PC-3 (cell line): ENCODE data around the gene MAP7. TPM values are rescaled to one million over a fixed set of nuclear protein-coding genes. Genes with fewer than 3 reads are reported as not detected.

Experiments
- ATAC-seq: fragments of 200-7000 bp; cut with Tn5 transposase; 2 replicates; pipeline ENCODE4 v1.9.1; 2020; ENCODE audit warnings: mild to moderate bottlenecking, moderate library complexity
- BruUV-seq: library from RNA; stranded (reverse); fragments of 400-500 nt; replicated peaks from 2 replicates; lab custom pipeline; 2021; lab: Mats Ljungman, UMichigan
- CTCF ChIA-PET: fragments of 300-600 bp; sonication (Branson Sonifier 250); formaldehyde crosslinking; loops from one replicate; lab custom pipeline; 2022; ENCODE audit warnings: antibody characterized with exemption; lab: Charles Lee
- POLR2A ChIA-PET: fragments of 300-600 bp; sonication (Branson Sonifier 250); formaldehyde crosslinking; loops from one replicate; lab custom pipeline; 2022; ENCODE audit warnings: antibody characterized with exemption; ENCODE audit not compliant: unreplicated experiment; lab: Charles Lee
- DNase-seq: peaks from one replicate; pipeline ENCODE4 v3.0.0-alpha.2; 2015
- H2AFZ ChIP-seq: fragments of 300-600 bp; sonication (generic); 2 replicates; pipeline ENCODE4 v1.6.0; 2016; ENCODE audit warnings: antibody characterized with exemption, low read length
- H3F3A ChIP-seq: fragments of 300-600 bp; sonication (generic); one replicate; pipeline ENCODE4 v1.6.0; 2017; ENCODE audit warnings: antibody characterized with exemption, low read length, control low read depth, mild to moderate bottlenecking; ENCODE audit not compliant: unreplicated experiment
- H3K27ac ChIP-seq: fragments of 300-600 bp; sonication (generic); 2 replicates; pipeline ENCODE4 v1.5.1; 2016; ENCODE audit warnings: mild to moderate bottlenecking, low read length
- H3K27me3 ChIP-seq: fragments of 300-600 bp; sonication (generic); 2 replicates; pipeline ENCODE4 v1.6.1; 2016; ENCODE audit warnings: low read length, mixed read lengths
- H3K36me3 ChIP-seq: fragments of 300-600 bp; sonication (generic); 2 replicates; pipeline ENCODE4 v1.6.1; 2016; ENCODE audit warnings: low read depth, mixed run types, low read length, mixed read lengths
- H3K4me1 ChIP-seq: fragments of 300-600 bp; sonication (generic); 2 replicates; pipeline ENCODE4 v1.5.1; 2016; ENCODE audit warnings: low read length; ENCODE audit not compliant: insufficient read depth
- H3K4me2 ChIP-seq: fragments of 300-600 bp; sonication (generic); 2 replicates; pipeline ENCODE4 v1.6.0; 2016; ENCODE audit warnings: low read length
- H3K4me3 ChIP-seq: fragments of 300-600 bp; sonication (generic); 2 replicates; pipeline ENCODE4 v1.5.1; 2016; ENCODE audit warnings: mild to moderate bottlenecking, low read length, mixed read lengths
- H3K79me2 ChIP-seq: fragments of 300-600 bp; sonication (generic); 2 replicates; pipeline ENCODE4 v1.6.1; 2017; ENCODE audit warnings: low read length, mixed read lengths
- H3K9ac ChIP-seq: fragments of 300-600 bp; sonication (generic); 2 replicates; pipeline ENCODE4 v1.6.0; 2016; ENCODE audit warnings: mild to moderate bottlenecking, low read length
- H3K9me2 ChIP-seq: fragments of 300-600 bp; sonication (generic); replicated peaks from 2 replicates; pipeline ENCODE4 v1.6.1; 2016; ENCODE audit warnings: mixed run types, low read length, mixed read lengths
- H3K9me3 ChIP-seq: fragments of 300-600 bp; sonication (generic); 2 replicates; pipeline ENCODE4 v1.6.1; 2016; ENCODE audit warnings: low read length, mixed read lengths
- H4K20me1 ChIP-seq: fragments of 300-600 bp; sonication (generic); 2 replicates; pipeline ENCODE4 v1.6.1; 2016; ENCODE audit warnings: low read length, mixed read lengths
- CTCF ChIP-seq: fragments of 300-600 bp; sonication (generic); conservative IDR thresholded peaks from 2 replicates; pipeline ENCODE4 v1.5.1; 2017; ENCODE audit warnings: antibody characterized with exemption, low read depth, mild to moderate bottlenecking, low read length
- EZH2 ChIP-seq: fragments of 300-600 bp; sonication (generic); IDR thresholded peaks from one replicate; pipeline ENCODE4 v1.6.1; 2017; ENCODE audit warnings: antibody characterized with exemption, mild to moderate bottlenecking, low read length; ENCODE audit not compliant: unreplicated experiment
- EZH2phosphoT487 ChIP-seq: fragments of 300-600 bp; sonication (generic); IDR thresholded peaks from 2 replicates; pipeline ENCODE4 v1.6.1; 2018; ENCODE audit warnings: mild to moderate bottlenecking, antibody characterized with exemption, low read length, borderline replicate concordance
- intact Hi-C: fragments of 100-400 bp; cut with micrococcal nuclease; formaldehyde crosslinking; loops from 2 replicates; pipeline ENCODE4 v1.9.0; 2023
- total RNA-seq: library from RNA; depleted of rRNA; stranded (reverse); fragments of >200 nt; gene quantifications from 2 replicates; pipeline ENCODE4 v1.2.3, GENCODE V29; 2014

The MAP7 gene
- total RNA-seq, 1 experiment from 2014 or later, result 13.9 TPM

DNA sequence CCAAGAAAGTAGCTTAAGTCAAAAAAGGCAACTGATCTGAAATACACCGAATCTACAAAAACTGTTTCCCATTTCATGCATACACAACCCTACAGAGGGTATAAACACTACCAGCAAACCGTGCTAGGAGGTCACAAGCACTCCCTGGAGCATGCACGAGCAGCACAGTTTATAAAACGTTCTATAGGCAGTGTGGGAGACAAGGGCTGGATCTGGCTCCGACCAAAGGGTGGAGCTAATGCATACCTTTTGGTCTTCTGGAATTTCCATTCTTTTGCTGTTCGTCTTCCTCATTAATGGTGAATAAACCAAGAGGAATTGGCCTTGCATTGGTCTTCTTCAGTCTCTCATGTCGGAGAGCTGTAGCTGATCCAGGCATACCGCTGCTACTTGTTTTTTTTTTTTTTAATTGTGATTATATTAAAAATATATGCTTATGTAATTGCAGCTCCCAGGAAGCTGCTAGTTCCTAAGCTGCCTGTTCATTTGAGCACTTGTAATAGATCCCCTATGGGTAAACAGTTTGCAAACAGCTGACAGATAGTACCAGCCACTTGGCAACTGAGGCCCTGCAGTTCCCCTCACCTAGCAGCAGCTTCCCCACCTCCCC lies 24.5 kb downstream of the MAP7 start:
- H3K27ac ChIP-seq, result peak overlapping the region; percentile 74
- ATAC-seq, result no peak

GRCh38 chr6:136524936-136525413 lies 25.2 kb downstream of the MAP7 start:
- CTCF ChIA-PET, result no interaction called here

More for the DNA sequence above, 24.5 kb downstream of the MAP7 start:
- intact Hi-C loops, result no loop called here
- no peak overlapping the region for H2AFZ ChIP-seq
- ChIA-PET CTCF (no interaction called here), POLR2A (no interaction called here)
- H3K79me2 ChIP-seq, result peaks cover 53% of the 10 kb centered on the region
- H3K9me2 ChIP-seq, result no peaks in the 10 kb centered on the region
- BruUV-seq, result no TSS peak
- TF ChIP-seq EZH2phosphoT487, result no peak
- no peak for TF ChIP-seq EZH2
- no peak for TF ChIP-seq CTCF
- peaks cover 4% of the 10 kb centered on the region; the same call in 1 of the 2 replicates for H4K20me1 ChIP-seq
- H3K36me3 ChIP-seq, result no peaks in the 10 kb centered on the region
- H3K4me2 ChIP-seq, result no peak overlapping the region
- DNase-seq, result no peak
- H3K4me1 ChIP-seq, result peaks cover 28% of the 10 kb centered on the region
- no peaks in the 10 kb centered on the region for H3K9me3 ChIP-seq
- H3K4me3 ChIP-seq, result no peak overlapping the region
- no peaks in the 10 kb centered on the region for H3F3A ChIP-seq
- no peak overlapping the region for H3K9ac ChIP-seq
- H3K27me3 ChIP-seq, result no peaks in the 10 kb centered on the region

More at GRCh38 chr6:136524936-136525413, 25.2 kb downstream of the MAP7 start:
- H3K9ac ChIP-seq, result peak overlapping the region; percentile 28
- TF ChIP-seq CTCF, result no peak
- TF ChIP-seq EZH2, result no peak
- TF ChIP-seq EZH2phosphoT487, result no peak
- H3K79me2 ChIP-seq, result peaks cover 53% of the 10 kb centered on the region
- DNase-seq (no peak), ATAC-seq (peak; percentile 37)
- peak overlapping the region; percentile 74 for H3K27ac ChIP-seq
- H4K20me1 ChIP-seq, result peaks cover 4% of the 10 kb centered on the region; the same call in 1 of the 2 replicates
- no peak overlapping the region for H2AFZ ChIP-seq
- BruUV-seq, result no TSS peak
- peaks cover 28% of the 10 kb centered on the region for H3K4me1 ChIP-seq
- no peak overlapping the region for H3K4me3 ChIP-seq
- intact Hi-C loops, result no loop called here
- H3K9me2 ChIP-seq, result no peaks in the 10 kb centered on the region
- H3K9me3 ChIP-seq, result no peaks in the 10 kb centered on the region
- peak overlapping the region; percentile 11; the same call in 1 of the 2 replicates for H3K4me2 ChIP-seq
- POLR2A ChIA-PET, result no interaction called here
- H3K27me3 ChIP-seq, result no peaks in the 10 kb centered on the region
- H3K36me3 ChIP-seq, result no peaks in the 10 kb centered on the region
- no peaks in the 10 kb centered on the region for H3F3A ChIP-seq
